Left renal pelvis (tissue), 4 donors: ENCODE data around the gene FA2H. TPM values are rescaled to one million over a fixed set of nuclear protein-coding genes. Genes with fewer than 3 reads are reported as not detected.

Experiments
- DNase-seq, 4 donors: peaks; one replicate each; pipeline ENCODE4 v3.0.0-alpha.2; 2013; ENCODE audit warnings: low read depth in 4 of 4, low spot score in 3 of 4
- polyA plus RNA-seq, 4 donors: library from polyadenylated mRNA; unstranded; fragments of 120-200 nt; gene quantifications; one replicate each; pipeline ENCODE4 v1.2.1, GENCODE V29; 2013; ENCODE audit not compliant: insufficient read length in 4 of 4

Gene FA2H
- polyA plus RNA-seq, 4 donors: 0.15 to 5.9 (median 4.1) TPM

- DNase-seq: no peak
These were observed 29.5 kb downstream of the FA2H start for GRCh38 chr16:74745109-74745615.

DNA sequence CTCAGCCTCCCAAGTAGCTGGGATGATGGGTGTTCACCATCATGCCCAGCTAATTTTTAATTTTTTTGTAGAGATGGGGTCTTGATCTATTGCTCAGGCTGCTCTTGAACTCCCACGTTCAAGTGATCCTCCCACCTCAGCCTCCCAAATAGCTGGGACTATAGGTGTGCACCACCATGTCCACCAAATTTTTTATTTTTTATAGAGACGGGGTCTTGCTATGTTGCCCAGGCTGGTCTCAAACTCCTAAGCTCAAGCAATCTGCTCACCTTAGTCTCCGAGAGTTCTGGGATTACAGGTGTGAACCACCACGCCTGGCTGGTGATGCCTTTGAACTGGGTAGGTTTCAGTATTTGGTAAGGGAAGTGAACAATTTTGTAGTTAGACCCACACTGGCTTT, 30.1 kb downstream of the FA2H start:
- no peak for DNase-seq

- DNase-seq: no peak
These were observed 30.8 kb downstream of the FA2H start for GRCh38 chr16:74743668-74744299.

- no peak for DNase-seq
These were observed 31.5 kb downstream of the FA2H start for GRCh38 chr16:74743045-74743667.

DNA sequence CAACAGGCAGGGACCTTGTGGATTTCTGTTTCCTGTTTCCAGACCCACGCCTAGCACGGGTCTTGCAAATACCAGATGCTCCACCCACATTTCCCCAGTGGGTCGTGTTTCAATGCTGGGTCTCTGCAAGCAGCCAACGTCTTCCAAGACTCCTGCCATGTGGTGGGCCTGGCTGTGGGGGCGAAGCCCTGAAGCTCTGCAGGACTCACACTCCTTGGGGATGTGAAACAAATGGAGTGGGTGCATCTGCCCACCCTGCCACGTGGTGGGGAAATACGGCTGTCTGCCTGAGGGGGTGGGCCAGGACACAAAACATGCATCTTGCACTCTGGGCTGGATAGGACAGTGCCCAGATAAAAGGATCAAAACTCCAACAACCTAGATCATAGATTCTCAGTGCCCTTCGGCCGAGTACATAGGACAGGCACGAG, 32.6 kb downstream of the FA2H start:
- no peak for DNase-seq

DNA sequence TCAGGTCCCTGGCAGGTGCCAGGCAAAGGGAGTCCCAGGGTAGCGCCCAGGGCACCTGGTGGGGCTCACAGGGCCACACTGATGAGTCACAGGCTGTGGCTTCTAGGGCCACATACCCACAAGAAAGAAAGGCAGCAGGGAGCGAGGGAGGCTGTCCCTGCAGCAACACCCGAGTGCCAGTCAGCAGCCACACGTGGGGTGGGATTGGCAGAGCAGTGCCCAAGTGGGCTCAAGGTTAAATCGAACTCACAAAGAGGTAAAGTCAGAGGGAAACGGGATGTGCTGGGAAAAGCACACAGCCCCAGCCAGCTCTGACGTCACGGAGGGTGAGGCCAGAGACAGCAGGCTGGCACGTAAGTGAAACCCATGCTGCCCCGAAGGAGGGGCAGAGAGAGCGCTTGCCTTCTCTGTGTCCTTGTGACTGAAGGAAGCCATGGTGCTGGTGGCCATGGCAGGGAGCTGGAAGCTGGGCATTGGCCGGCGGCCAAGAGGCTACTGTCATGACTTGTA, 33.8 kb downstream of the FA2H start:
- DNase-seq: no peak

DNA sequence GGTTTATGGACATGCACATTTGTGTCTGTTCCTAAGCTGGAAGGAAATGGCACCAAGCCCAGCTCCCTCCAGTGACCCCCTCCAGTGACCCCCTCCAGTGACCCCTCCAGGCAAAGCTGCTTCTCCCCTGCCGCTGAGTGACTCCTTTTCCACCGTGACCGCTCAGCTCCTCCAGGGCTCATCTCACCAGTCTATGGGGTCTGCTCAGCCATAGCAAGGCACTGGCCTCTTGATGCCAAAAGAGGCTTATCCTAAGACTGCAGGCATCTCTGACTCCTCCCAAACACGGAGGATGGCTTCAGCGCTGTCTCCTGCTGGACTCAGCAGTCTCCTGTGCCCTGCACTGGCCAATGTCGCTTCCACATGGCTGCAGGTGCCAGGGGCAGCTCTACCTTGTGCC, 35.3 kb downstream of the FA2H start:
- no peak for DNase-seq

GRCh38 chr16:74738816-74739215, 35.8 kb downstream of the FA2H start:
- DNase-seq: no peak

- no peak for DNase-seq
These were observed 36.5 kb downstream of the FA2H start for GRCh38 chr16:74738113-74738541.

GRCh38 chr16:74737521-74737920, 37.1 kb downstream of the FA2H start:
- DNase-seq: no peak

GRCh38 chr16:74736531-74737157, 38.0 kb downstream of the FA2H start:
- no peak for DNase-seq

- DNase-seq: no peak
These were observed 39.1 kb downstream of the FA2H start for GRCh38 chr16:74735554-74735953.

DNA sequence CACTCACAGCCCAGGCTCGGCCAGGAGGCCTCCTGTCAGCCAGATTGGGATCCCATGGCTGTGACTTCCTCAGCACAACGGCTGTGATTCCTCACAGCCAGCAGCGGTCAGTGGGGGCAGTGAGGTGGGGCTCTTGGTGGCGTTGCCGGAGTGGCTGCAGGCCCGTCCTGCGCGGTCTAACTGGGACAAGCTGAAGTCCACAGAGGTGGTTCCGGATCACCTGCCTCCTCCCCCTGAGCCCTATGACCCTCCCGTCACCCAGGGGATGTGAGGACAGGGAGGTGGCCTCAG, 39.5 kb downstream of the FA2H start:
- no peak for DNase-seq

- no peak for DNase-seq
These were observed 40.1 kb downstream of the FA2H start for GRCh38 chr16:74734361-74735161.

GRCh38 chr16:74732707-74733350, 41.8 kb downstream of the FA2H start:
- no peak for DNase-seq

- DNase-seq: no peak
These were observed 42.7 kb downstream of the FA2H start for GRCh38 chr16:74731853-74732477.

- DNase-seq: no peak
These were observed 44.6 kb downstream of the FA2H start for GRCh38 chr16:74729783-74730683.

DNA sequence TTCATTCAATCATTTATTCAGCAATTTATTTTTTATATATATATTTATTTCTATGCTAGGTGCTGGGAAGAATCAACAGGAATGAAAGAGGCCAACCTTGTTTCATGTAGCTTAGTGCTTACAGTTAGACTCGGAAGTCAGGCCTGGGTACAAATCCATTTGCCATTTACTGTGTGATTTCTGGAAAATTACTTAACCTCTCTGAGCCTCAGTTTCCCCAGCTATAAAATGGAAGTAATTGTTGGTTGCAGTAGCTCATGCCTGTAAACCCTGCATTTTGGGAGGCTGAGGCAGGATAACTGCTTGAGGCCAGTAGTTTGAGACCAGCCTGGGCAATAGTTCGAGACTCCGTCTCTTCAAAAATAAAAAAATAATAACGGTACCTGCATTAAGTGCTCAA, 46.7 kb downstream of the FA2H start:
- no peak for DNase-seq

DNA sequence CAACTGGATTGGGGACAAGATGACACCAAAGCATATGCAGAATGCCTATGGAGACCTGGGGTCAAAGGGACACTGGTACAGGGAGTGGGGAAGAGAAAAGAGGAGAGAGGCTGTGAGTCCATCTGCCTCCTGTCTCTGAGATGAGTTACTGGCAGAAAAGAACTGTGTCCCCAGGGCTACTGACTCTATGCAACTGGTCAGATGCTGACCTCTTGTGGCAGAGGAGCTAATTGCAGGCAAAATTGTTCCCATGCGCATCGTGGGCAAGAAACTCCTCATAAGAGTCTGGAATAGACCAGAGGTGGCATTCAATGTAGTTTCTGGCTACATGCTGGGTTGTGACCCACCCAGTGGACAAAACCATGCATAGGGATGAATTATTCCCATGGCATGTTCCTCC, 47.9 kb downstream of the FA2H start:
- DNase-seq: no peak
